Osteoblast (primary cell): ENCODE measurements around the gene ZDHHC11B. TPM values are rescaled to one million over a fixed set of nuclear protein-coding genes. Genes with fewer than 3 reads are reported as not detected.

Experiments used
- DNase-seq: peaks from one replicate; pipeline ENCODE4 v3.0.0; 2011; ENCODE audit warnings: low spot score, mixed read lengths; ENCODE audit not compliant: insufficient read length; ENCODE audit errors: missing footprints
- H2AFZ ChIP-seq: 2 replicates; pipeline ENCODE4 v1.6.0; 2011; ENCODE audit warnings: mild to moderate bottlenecking, low read length
- H3K27ac ChIP-seq: 2 replicates; pipeline ENCODE4 v1.5.1; 2011; ENCODE audit warnings: mild to moderate bottlenecking, low read depth, low read length, moderate library complexity
- H3K27me3 ChIP-seq: 2 replicates; pipeline ENCODE4 v1.6.0; 2012; ENCODE audit warnings: mild to moderate bottlenecking, control low read depth, inconsistent platforms, low read length, moderate library complexity; ENCODE audit not compliant: insufficient read depth
- H3K36me3 ChIP-seq: 2 replicates; pipeline ENCODE4 v1.5.1; 2011; ENCODE audit warnings: mild to moderate bottlenecking, low read length, control low read depth, moderate library complexity; ENCODE audit not compliant: insufficient read depth
- H3K4me1 ChIP-seq: 2 replicates; pipeline ENCODE4 v1.5.1; 2011; ENCODE audit warnings: mild to moderate bottlenecking, low read length, control low read depth, moderate library complexity; ENCODE audit not compliant: insufficient read depth
- H3K4me2 ChIP-seq: 2 replicates; pipeline ENCODE4 v1.6.0; 2011; ENCODE audit warnings: mild to moderate bottlenecking, low read length; ENCODE audit not compliant: insufficient read depth
- H3K4me3 ChIP-seq: fragments of 200-600 bp; sonication (generic); 3 replicates; pipeline ENCODE4 v1.5.1; 2012; ENCODE audit warnings: mild to moderate bottlenecking, low read length, inconsistent platforms; ENCODE audit not compliant: insufficient read depth
- H3K79me2 ChIP-seq: 2 replicates; pipeline ENCODE4 v1.6.0; 2012; ENCODE audit warnings: mild to moderate bottlenecking, low read length, control low read depth, inconsistent platforms; ENCODE audit not compliant: insufficient read depth
- H3K9me3 ChIP-seq: 2 replicates; pipeline ENCODE4 v1.5.1; 2011; ENCODE audit warnings: low read depth, low read length, control low read depth
- H4K20me1 ChIP-seq: 2 replicates; pipeline ENCODE4 v1.6.0; 2012; ENCODE audit warnings: mild to moderate bottlenecking, low read length, control low read depth; ENCODE audit not compliant: insufficient read depth
- total RNA-seq: library from RNA; depleted of rRNA; stranded (reverse); fragments of >200 nt; gene quantifications from 2 replicates; pipeline ENCODE4 v1.2.3, GENCODE V29; 2012
- TF ChIP-seq, protein P1 (sequence below): IDR thresholded peaks from 2 replicates; pipeline ENCODE4 v1.5.1; 2011; ENCODE audit warnings: mild to moderate bottlenecking, low read depth, low read length, moderate library complexity; ENCODE audit errors: extremely low read depth

ZDHHC11B gene
- total RNA-seq, 1 donor, result not detected

DNA sequence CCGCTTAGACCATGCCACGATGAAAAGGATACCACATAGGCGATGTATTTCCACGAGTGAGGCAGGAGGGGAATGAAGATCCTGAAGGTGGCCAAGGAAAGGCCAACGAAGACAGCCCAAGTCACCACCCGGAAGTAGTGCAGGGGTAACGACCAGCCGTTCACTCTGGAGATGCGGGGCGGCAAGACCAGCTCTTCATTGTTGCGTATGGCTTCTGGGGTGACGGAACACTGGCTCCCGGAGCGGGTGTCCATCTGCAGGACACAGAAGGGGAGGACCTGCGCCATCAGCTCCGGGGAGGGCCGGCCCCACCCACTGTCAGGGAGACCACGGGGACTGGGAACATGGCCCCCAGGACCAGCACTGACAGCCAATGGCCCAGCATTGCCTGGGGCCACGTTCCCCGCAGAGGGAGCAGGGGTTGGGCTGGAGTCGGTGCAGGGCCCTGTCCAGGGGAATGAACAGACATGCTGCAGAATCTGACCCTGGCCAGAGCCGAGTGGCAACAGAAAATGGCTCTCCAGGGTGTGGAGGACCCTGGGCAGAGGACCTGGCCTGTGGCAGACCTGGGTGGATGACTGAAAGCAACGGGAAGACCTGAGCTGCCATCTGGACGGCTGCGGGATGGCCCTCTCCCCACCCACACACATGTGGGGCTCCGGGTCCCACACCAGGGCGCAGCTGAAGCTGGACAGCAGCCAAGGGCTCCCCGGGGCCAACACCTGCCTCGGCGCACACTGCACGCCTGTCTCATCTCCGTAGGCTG, 17.7 kb downstream of the ZDHHC11B start:
- Histone ChIP-seq H3K27ac (no peak overlapping the region), H3K79me2 (no peaks in the 10 kb centered on the region), H3K4me1 (no peaks in the 10 kb centered on the region), H2AFZ (no peak overlapping the region), H4K20me1 (no peaks in the 10 kb centered on the region), H3K4me2 (no peak overlapping the region), H3K36me3 (no peaks in the 10 kb centered on the region), H3K27me3 (no peaks in the 10 kb centered on the region), H3K9me3 (no peaks in the 10 kb centered on the region), H3K4me3 (no peak overlapping the region)
- no peak for DNase-seq
- TF ChIP-seq, protein P1, sequence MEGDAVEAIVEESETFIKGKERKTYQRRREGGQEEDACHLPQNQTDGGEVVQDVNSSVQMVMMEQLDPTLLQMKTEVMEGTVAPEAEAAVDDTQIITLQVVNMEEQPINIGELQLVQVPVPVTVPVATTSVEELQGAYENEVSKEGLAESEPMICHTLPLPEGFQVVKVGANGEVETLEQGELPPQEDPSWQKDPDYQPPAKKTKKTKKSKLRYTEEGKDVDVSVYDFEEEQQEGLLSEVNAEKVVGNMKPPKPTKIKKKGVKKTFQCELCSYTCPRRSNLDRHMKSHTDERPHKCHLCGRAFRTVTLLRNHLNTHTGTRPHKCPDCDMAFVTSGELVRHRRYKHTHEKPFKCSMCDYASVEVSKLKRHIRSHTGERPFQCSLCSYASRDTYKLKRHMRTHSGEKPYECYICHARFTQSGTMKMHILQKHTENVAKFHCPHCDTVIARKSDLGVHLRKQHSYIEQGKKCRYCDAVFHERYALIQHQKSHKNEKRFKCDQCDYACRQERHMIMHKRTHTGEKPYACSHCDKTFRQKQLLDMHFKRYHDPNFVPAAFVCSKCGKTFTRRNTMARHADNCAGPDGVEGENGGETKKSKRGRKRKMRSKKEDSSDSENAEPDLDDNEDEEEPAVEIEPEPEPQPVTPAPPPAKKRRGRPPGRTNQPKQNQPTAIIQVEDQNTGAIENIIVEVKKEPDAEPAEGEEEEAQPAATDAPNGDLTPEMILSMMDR, result no peak

DNA sequence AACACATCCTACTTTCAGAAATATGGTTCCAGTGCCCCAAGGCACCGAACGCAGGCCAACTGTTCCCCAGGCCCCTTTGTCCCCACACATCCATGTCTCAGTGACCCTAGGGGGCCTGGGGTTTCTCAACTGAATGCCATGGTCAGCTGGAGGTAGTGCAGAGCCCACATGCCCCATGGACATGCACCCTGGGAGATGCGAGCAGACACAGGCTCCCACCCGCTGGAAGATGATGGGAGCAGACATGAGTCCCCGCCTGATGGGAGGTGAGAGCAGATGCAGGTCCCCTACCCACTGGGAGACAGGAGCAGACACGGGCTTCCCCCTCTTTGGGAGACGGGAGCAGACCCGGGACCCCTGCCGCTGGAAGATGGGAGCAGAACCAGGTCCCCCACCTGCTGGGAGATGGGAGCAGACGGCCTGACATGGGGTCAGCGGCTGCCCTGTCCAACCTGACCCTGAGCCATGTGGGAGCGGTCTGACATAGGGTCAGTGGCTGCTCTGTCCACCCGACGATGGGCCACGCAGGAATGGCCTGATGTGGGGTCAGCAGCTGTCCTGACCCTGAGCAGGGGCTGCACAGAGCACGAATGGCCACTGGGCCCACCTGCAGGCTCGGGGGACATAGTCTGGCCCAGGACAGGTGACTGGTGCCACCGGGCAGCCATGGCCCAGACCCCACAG, 18.4 kb downstream of the ZDHHC11B start:
- Histone ChIP-seq H3K27ac (no peak overlapping the region), H3K4me1 (no peaks in the 10 kb centered on the region), H3K9me3 (no peaks in the 10 kb centered on the region), H3K27me3 (no peaks in the 10 kb centered on the region), H3K4me3 (no peak overlapping the region), H4K20me1 (no peaks in the 10 kb centered on the region), H3K36me3 (no peaks in the 10 kb centered on the region), H3K79me2 (no peaks in the 10 kb centered on the region), H3K4me2 (no peak overlapping the region), H2AFZ (no peak overlapping the region)
- TF ChIP-seq, protein P1, result no peak
- no peak for DNase-seq

DNA sequence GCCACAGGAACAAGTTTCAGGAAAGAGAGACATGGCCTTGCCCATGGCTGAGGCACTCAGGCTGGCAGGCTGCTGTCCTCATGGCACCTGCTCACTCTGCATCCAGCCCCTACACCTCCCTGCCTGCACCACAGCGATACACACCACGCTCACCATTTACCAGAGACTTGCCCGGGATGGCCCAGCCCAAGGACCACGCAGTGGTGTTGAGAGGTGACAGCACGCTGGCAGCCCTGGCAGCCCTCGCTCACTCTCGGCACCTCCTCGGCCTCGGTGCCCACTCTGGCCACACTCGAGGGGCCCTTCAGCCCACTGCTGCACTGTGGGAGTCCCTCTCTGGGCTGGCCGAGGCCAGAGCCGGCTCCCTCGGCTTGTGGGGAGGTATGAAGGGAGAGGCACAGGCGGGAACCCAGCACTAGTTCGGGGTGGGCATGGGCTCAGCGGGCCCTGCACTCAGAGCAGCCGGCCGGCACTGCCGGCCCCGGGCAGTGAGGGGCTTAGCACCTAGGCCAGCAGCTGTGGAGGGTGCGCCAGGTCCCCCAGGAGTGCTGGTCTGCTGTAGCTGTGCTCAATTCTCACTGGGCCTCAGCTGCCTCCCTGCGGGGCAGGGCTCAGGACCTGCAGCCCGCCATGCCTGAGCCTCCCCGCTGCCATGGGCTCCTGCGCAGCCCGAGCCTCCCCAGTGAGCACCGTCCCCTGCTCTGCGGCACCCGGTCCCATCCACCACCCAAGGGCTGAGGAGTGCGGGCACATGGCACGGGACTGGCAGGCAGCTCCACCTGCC, 20.3 kb downstream of the ZDHHC11B start:
- no peak for DNase-seq
- Histone ChIP-seq H3K9me3 (no peaks in the 10 kb centered on the region), H3K36me3 (no peaks in the 10 kb centered on the region)

More for the DNA sequence above, 20.3 kb downstream of the ZDHHC11B start:
- TF ChIP-seq, protein P1, result no peak
- Histone ChIP-seq H3K4me3 (no peak overlapping the region), H3K79me2 (no peaks in the 10 kb centered on the region), H2AFZ (no peak overlapping the region), H3K27ac (no peak overlapping the region), H4K20me1 (no peaks in the 10 kb centered on the region), H3K4me2 (no peak overlapping the region), H3K4me1 (no peaks in the 10 kb centered on the region), H3K27me3 (no peaks in the 10 kb centered on the region)
